SH-SY5Y (cell line): ENCODE results near the gene SPINT4.

Experiments
- GATA2 ChIP-seq: IDR thresholded peaks from 2 replicates; pipeline ENCODE4 v1.6.1; 2011; ENCODE audit warnings: mild to moderate bottlenecking, low read depth, low read length
- GATA3 ChIP-seq: IDR thresholded peaks from 2 replicates; pipeline ENCODE4 v1.6.1; 2011; ENCODE audit warnings: low read depth, mild to moderate bottlenecking, low read length, moderate library complexity

Gene SPINT4

DNA sequence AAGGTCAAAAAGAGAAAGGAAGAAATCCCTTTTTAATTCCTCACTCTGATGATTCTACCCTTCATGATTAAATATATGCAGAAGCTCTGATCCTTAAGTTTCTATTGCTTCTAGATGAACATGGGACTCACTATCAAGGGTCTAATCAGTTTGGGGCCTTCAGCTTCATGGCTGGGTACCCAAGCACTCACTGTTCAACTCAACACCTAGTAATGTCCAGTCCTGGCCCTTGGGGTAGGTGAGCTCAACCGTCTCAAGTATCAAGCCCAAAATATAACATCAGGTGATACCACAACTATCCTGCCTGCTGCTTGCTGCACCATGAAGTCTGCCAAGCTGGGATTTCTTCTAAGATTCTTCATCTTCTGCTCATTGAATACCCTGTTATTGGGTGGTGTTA is at the start of gene SPINT4:
Gene SPINT4 (plus strand): TSS at position 301 of the 400 bp plus-strand sequence. CDS start 21 bp downstream, at position 322.
- TF ChIP-seq GATA2, result no peak
- TF ChIP-seq GATA3, result no peak

DNA sequence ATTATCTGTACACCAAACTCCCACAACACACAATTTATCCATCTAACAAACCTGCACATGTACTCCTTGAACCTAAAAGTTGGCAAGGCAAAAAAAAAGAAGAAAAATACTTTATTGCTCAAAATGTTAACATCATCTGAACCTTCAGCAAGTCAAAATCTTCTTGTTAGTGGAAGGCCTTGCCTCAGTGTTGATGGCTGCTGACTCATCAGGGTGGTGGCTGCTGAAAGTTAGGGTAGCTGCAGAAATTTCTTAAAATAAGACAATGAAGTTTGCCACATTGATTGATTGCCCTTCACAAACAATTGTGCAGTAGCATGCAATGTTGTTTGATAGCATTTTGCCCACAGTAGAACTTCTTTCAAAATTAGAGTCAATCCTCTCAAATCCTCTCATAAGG is 49.4 kb upstream of the SPINT4 start:
- TF ChIP-seq GATA2 (no peak), GATA3 (no peak)

DNA sequence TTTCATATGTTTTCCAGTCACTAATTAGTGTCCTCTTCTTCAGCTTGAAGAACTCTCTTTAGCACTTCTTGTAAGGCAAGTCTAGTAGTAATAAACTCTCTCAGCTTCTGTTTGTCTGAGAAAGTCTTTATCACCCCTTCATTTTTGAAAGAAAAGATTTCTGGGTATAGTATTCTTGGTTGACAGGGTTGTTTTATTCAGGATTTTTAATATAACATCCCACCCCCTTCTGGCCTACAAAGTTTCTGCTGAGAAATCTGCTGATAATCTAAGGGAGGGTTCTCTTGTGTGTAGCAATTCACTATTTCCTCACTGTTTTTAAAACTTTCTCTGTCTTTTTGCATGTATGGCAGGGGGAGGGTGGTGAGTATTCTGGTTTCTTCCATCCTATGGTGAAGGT is 42.5 kb upstream of the SPINT4 start:
- TF ChIP-seq GATA2 (no peak), GATA3 (no peak)

DNA sequence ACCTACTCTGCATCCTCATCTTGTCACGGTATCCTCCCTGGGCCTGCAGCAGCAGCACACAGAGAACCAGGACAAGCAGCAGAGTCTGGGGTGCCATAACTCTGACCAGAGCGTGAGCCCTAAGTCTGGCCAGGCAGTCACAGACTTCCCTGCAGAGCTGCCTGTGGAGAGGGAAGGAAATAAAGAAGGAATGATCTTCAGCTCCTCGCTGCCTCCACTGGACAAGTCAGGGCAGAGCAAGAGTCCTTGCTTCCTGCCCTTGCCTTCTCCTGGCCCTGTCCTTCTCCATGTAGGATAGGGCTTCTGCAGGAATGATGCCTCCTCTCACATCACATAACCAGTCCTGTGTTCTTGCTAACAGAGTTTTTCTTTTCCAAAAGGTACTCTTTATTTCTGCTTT is 36.3 kb upstream of the SPINT4 start:
- no peak for TF ChIP-seq GATA2
- no peak for TF ChIP-seq GATA3

DNA sequence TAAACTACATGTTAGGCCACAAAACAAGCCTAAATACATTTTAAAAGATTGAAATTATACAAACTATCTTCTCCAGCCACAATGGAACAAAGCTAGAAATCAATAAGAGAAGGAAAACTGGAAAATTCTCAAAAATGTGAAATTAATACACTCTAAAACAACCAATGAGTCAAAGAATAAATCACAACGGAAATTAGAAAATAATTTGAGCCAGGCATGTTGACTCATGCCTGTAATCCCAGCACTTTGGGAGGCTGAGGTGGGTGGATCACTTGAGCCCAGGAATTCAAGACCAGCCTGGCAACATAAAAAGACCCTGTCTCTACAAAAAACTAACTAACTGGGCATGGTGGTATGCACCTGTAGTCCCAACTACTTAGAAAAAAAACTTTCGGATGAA is 26.7 kb upstream of the SPINT4 start:
- no peak for TF ChIP-seq GATA3
- TF ChIP-seq GATA2, result no peak

DNA sequence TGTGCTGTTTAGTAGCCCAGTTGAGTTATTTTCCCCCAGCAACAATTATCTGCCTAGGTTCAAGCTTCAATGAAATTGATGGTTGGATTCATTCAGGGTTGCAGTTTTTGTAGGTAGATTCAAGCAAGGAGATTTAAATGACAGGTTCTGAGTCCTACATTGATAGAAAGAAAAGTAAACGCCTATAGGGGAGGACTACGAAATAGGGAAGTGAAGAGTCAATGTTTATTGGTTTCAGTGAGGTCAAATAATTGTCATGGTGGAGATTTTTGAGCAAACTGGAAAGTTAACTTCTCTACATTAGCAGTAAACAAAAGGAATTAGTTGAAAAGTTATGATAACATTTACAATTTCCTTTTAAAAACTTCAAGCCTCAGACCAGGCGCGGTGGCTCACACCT is 21.0 kb upstream of the SPINT4 start:
- TF ChIP-seq GATA2 (no peak), GATA3 (no peak)

DNA sequence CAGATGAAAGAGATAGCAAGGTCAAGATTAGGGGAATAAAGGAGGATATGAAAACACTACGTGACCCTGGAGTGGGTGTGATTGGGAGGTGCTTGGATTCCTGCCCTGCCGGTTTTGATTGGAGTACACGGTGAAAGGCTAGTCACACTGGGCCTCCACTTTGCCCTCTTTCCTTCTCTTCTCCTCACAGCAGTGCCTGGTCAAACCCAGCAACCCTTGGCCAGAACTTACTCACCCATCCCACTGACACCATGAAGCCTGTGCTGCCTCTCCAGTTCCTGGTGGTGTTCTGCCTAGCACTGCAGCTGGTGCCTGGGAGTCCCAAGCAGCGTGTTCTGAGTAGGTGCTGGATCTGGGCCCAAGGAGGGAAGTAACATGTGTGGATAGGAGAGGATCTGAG is 20.3 kb upstream of the SPINT4 start, which contains the start of gene WFDC13:
Gene WFDC13 (plus strand): TSS at position 166 of the 400 bp plus-strand sequence. CDS start 86 bp downstream, at position 252.
- no peak for TF ChIP-seq GATA3
- TF ChIP-seq GATA2, result no peak

DNA sequence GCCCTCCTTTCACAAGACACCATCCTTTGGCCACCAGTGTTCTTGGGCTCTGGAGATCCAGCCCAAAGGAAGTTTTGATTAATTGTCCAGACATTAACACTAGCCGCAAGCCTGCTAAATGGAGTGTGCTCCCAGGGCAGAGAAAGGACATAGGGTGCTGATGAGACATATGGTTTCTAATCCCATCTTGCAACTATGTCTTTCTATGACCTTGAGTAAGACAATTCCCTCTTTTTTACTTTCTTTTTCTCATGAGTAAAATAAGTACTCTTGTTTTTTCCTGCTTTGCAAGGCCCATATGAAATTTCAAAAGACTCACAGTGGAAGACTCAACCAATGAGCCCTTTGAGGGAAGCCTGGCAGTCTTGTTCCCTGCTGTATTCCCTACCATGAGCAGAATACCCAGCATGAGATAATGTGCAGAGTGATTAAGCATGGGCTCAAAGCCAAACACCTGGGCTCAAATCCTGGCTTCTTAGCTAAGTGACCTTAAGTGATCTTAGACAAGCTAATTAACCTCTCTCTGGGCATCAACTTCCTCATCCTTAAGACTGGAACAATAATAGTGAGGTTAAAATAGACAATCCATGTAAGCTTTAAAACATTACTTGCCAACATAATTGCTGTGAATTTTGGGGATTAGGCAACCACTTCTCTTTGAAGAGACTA is 17.0 kb upstream of the SPINT4 start, which contains the start of gene WFDC10B:
Gene WFDC10B (minus strand): TSS at position 51 of the 669 bp plus-strand sequence. CDS start 19,027 bp downstream, outside the sequence.
- TF ChIP-seq GATA3, result no peak
- no peak for TF ChIP-seq GATA2

DNA sequence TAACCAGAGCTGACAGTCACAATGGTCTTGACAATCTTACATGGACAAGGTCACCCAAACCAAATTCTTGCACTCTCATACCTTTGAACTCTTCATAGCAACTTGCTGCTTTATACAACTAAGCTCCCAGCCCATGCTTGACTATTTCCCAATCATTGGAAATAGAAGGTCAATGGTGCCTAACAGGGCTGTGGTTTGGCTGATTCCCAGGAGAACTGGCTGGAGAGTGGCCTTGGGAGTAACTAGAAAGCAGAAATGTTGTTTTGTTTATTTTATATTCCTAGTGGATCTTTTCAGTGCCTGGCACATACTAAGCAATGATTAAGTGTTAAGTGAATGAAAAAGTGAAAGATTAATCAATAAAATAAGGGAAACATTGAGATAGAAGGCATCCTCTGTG is 3.0 kb downstream of the SPINT4 start:
- no peak for TF ChIP-seq GATA2
- TF ChIP-seq GATA3, result no peak

DNA sequence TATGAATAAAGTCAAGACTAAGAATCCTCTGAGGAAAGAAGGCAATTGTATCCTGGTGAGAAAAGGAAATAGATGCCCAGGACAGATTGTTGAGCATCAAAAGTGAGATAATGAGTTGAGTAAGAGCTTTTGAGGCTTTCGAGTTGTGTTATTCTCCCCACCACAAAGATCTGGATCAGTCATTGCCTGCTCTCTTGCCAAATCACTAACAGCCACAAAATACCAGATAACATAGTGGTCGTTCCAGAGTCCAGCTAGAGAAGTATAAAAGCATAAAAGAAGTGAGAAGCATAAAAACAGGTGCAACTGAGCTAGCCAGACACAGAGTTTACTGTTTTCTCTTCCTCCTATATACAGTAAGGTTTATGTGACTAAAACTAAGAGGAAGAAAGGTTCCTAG is 4.9 kb downstream of the SPINT4 start:
- TF ChIP-seq GATA3, result no peak
- no peak for TF ChIP-seq GATA2

DNA sequence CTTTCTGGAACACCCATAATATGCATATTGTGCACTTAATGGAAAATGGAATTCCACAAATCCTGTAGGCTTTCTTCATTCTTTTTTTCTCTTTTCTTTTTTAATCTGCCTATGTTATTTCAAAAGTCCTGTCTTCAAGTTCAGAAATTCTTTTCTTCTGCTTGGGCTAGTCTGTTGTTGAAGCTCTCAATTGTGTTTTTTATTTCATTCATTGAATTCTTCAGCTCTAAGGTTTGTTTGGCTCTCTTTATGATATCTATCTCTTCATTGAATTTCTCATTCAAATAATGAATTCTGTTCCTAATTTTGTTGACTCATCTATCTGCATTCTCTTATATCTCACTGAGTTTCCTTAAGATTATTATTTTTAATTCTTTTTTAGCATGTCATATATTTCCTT is 10.1 kb downstream of the SPINT4 start:
- TF ChIP-seq GATA2 (no peak), GATA3 (no peak)

DNA sequence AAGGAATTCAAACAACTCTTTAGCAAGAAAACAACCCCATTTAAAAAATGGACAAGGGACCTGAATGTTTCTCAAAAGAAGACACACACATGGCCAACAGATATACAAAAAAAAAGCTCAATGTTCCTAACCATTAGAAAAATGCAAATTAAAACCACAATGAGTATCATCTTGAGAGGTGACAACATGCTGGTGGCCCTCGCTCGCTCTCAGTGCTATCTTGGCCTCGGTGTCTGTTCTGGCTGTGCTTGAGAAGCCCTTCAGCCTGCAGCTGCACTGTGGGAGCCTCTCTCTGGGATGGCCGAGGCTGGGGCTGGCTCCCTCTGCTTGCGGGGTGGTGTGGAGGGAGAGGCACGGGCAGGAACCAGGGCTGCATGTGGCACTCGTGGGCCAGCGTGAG is 13.4 kb downstream of the SPINT4 start:
- TF ChIP-seq GATA3 (no peak), GATA2 (no peak)

DNA sequence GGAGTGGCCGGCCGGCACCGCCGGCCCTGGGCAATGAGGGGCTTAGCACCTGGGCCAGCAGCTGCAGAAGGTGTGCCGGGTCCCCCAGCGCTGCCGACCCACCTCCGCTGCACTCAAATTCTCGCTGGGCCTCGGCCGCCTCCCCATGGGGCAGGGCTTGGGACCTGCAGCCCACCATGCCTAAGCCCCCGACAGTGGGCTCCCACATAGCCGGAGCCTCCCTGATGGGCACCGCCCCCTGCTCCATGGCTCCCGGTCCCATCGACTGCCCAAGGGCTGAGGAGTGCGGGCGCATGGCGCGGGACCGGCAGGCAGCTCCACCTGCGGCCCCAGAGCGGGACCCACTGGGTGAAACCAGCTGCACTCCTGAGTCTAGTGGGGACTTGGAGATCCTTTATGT is 13.8 kb downstream of the SPINT4 start:
- no peak for TF ChIP-seq GATA2
- no peak for TF ChIP-seq GATA3

DNA sequence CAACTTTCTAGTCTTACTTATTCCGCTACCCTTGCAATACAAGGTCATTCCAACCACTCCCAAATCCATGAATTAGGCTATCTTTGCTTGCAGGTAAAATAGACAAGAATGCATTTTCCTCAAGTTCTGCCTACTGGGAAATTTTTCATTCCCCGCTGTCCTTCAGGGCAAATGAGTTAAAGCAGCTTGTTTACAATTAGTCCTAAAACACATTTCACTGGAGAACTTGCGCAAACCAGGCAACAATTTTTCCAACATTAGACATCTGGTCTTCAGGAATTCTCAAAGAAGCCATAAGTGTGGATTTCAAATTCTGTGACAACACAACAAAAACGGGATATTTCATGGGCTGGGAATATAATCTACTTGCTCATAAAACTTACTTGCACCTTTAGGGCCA is 20.4 kb downstream of the SPINT4 start:
- TF ChIP-seq GATA3 (no peak), GATA2 (no peak)

DNA sequence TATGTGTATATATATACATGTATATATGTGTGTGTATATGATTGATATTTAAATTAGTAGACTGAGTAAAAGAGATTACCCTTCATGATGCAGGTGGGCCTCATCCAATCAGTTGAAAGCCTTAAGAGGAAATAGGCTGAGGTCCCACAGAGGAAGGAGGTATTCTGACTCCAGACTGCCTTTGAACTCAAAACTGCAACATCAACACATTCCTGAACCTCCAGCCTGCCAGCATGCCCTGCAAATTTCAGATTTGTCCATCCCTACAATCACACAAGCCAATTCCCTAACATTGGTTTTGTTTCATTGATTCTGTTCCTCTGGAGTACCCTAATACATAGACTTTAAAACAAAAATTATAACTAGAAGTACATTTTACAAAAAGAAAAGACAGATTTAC is 22.9 kb downstream of the SPINT4 start:
- no peak for TF ChIP-seq GATA2
- no peak for TF ChIP-seq GATA3
